Neutrophil (primary cell): Measurements from ENCODE around the gene TACC2.

ENCODE experiments used
- H3K27ac ChIP-seq: fragments of 200-600 bp; sonication (generic); 2 replicates; pipeline ENCODE4 v1.5.1; 2016; ENCODE audit warnings: mild to moderate bottlenecking, moderate library complexity
- H3K27me3 ChIP-seq: fragments of 200-600 bp; sonication (generic); 2 replicates; pipeline ENCODE4 v1.6.0; 2016; ENCODE audit warnings: mild to moderate bottlenecking
- H3K36me3 ChIP-seq: fragments of 200-600 bp; sonication (generic); 2 replicates; pipeline ENCODE4 v1.5.1; 2017
- H3K4me1 ChIP-seq, 2 experiments: fragments of 200-600 bp in 1 of 2; sonication (generic) in 1 of 2; 1 replicate in 1 of 2; 2 replicates in 1 of 2; pipeline versions ENCODE4 v1.5.1 to v1.6.1; 2013 to 2016; ENCODE audit warnings: low read depth in 1 of 2, low read length in 1 of 2, mild to moderate bottlenecking in 1 of 2, moderate library complexity in 1 of 2; ENCODE audit not compliant: control insufficient read depth in 1 of 2, insufficient read depth in 1 of 2
- H3K4me3 ChIP-seq, 2 experiments: fragments of 200-600 bp in 1 of 2; sonication (generic) in 1 of 2; 1 replicate in 1 of 2; 2 replicates in 1 of 2; pipeline ENCODE4 v1.5.1; 2013 to 2016; ENCODE audit warnings: low read depth in 1 of 2, low read length in 1 of 2, mild to moderate bottlenecking in 1 of 2, moderate library complexity in 1 of 2
- H3K9me3 ChIP-seq: fragments of 200-600 bp; sonication (generic); 2 replicates; pipeline ENCODE4 v1.5.1; 2016
- TF ChIP-seq, protein P1 (sequence below): fragments of 200-600 bp; sonication (generic); IDR thresholded peaks from 2 replicates; pipeline ENCODE4 v1.5.1; 2016; ENCODE audit warnings: antibody characterized with exemption

TACC2 gene

GRCh38 chr10:122176232-122177213 lies 187.6 kb downstream of the TACC2 start:
- no peaks in the 10 kb centered on the region for H3K4me1 ChIP-seq
- no peaks in the 10 kb centered on the region for H3K9me3 ChIP-seq
- peaks cover 79% of the 10 kb centered on the region for H3K27me3 ChIP-seq
- no peaks in the 10 kb centered on the region for H3K36me3 ChIP-seq
- TF ChIP-seq, protein P1, sequence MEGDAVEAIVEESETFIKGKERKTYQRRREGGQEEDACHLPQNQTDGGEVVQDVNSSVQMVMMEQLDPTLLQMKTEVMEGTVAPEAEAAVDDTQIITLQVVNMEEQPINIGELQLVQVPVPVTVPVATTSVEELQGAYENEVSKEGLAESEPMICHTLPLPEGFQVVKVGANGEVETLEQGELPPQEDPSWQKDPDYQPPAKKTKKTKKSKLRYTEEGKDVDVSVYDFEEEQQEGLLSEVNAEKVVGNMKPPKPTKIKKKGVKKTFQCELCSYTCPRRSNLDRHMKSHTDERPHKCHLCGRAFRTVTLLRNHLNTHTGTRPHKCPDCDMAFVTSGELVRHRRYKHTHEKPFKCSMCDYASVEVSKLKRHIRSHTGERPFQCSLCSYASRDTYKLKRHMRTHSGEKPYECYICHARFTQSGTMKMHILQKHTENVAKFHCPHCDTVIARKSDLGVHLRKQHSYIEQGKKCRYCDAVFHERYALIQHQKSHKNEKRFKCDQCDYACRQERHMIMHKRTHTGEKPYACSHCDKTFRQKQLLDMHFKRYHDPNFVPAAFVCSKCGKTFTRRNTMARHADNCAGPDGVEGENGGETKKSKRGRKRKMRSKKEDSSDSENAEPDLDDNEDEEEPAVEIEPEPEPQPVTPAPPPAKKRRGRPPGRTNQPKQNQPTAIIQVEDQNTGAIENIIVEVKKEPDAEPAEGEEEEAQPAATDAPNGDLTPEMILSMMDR, result no peak
- no peak overlapping the region for H3K4me3 ChIP-seq
- H3K27ac ChIP-seq, result no peak overlapping the region

- no peaks in the 10 kb centered on the region for H3K36me3 ChIP-seq
- H3K27ac ChIP-seq, result no peak overlapping the region
- peaks cover 71% of the 10 kb centered on the region for H3K27me3 ChIP-seq
- H3K9me3 ChIP-seq, result no peaks in the 10 kb centered on the region
- H3K4me1 ChIP-seq, result no peaks in the 10 kb centered on the region
- no peak overlapping the region for H3K4me3 ChIP-seq
- TF ChIP-seq, protein P1, result no peak
Measured at GRCh38 chr10:122178655-122179054, 189.7 kb downstream of the TACC2 start.

GRCh38 chr10:122181041-122181732 lies 192.2 kb downstream of the TACC2 start:
- Histone ChIP-seq H3K27me3 (peaks cover 56% of the 10 kb centered on the region), H3K9me3 (no peaks in the 10 kb centered on the region), H3K4me3 (no peak overlapping the region), H3K36me3 (no peaks in the 10 kb centered on the region), H3K4me1 (no peaks in the 10 kb centered on the region), H3K27ac (no peak overlapping the region)
- TF ChIP-seq, protein P1, result no peak

- H3K4me3 ChIP-seq, result no peak overlapping the region
- no peaks in the 10 kb centered on the region for H3K36me3 ChIP-seq
- no peaks in the 10 kb centered on the region for H3K4me1 ChIP-seq
- peaks cover 49% of the 10 kb centered on the region for H3K27me3 ChIP-seq
- H3K27ac ChIP-seq, result no peak overlapping the region
- no peaks in the 10 kb centered on the region for H3K9me3 ChIP-seq
- TF ChIP-seq, protein P1, result no peak
Measured at GRCh38 chr10:122181876-122182275, 192.9 kb downstream of the TACC2 start.

- Histone ChIP-seq H3K36me3 (no peaks in the 10 kb centered on the region), H3K4me3 (no peak overlapping the region), H3K4me1 (no peaks in the 10 kb centered on the region), H3K9me3 (no peaks in the 10 kb centered on the region), H3K27me3 (peaks cover 45% of the 10 kb centered on the region), H3K27ac (no peak overlapping the region)
- TF ChIP-seq, protein P1, result no peak
Measured at GRCh38 chr10:122182308-122182707, 193.3 kb downstream of the TACC2 start.
